C4-2B (cell line): Measurements from ENCODE around the gene PRRC2A.

ENCODE experiments used
- CTCF ChIP-seq: fragments of 450-650 bp; conservative IDR thresholded peaks from 2 replicates; pipeline ENCODE4 v1.5.1; 2017; ENCODE audit warnings: mild to moderate bottlenecking
- ZFX ChIP-seq: fragments of 450-650 bp; IDR thresholded peaks from 2 replicates; pipeline ENCODE4 v1.6.1; 2017

- TF ChIP-seq CTCF (no peak), ZFX (no peak)
These were observed 11.9 kb downstream of the PRRC2A start for GRCh38 chr6:31632279-31632946.
